GM06990 (cell line): Measurements from ENCODE around the gene AKAP12.

Experiments used
- DNase-seq: peaks from one replicate; pipeline ENCODE4 v3.0.0-alpha.2; 2011; ENCODE audit not compliant: insufficient read length; ENCODE audit errors: extremely low read depth
- H3K27me3 ChIP-seq: replicated peaks from 2 replicates; pipeline ENCODE4 v1.6.0; 2011; ENCODE audit warnings: low read length; ENCODE audit not compliant: control insufficient read depth, insufficient read depth
- H3K36me3 ChIP-seq: 2 replicates; pipeline ENCODE4 v1.5.1; 2011; ENCODE audit warnings: low read length; ENCODE audit not compliant: control insufficient read depth, insufficient read depth
- H3K4me3 ChIP-seq: replicated peaks from 2 replicates; pipeline ENCODE4 v1.5.1; 2011; ENCODE audit warnings: low read depth, mild to moderate bottlenecking, control low read depth, low read length
- TF ChIP-seq, protein P1 (sequence below): IDR thresholded peaks from 2 replicates; pipeline ENCODE4 v1.5.1; 2011; ENCODE audit warnings: low read length, control low read depth, mild to moderate bottlenecking, inconsistent platforms; ENCODE audit not compliant: insufficient read depth, poor library complexity, severe bottlenecking

The AKAP12 gene

DNA sequence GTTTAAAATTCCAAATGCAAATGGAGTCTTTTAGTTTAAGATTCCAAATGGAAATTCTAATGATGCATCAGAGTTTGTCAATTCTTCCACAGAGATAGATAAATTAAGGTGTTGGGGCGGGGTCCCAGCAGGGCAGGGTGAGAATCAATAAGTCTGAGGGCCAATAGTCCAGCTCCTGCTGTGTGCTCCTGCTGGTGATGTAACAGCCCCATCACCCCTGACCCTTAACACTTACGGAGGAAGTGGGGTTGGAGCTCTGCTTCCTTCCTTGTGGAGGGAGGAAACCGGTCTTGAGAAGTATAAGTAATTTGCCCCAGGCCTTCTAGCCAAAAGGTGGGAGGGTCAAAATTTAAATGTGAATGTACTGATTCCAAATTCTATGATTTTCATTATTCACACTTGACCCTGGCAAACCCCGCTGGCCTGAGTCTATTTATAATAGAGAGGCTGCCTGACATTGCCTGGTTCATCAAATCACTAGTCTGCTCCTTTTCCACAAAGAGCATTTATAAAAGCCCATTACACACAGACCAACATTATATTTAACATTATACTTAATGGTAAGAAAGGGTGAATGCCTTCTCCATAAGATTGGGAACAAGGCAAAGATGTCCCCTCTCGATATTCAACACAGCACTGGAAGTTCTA is 134.4 kb downstream of the AKAP12 start:
- H3K27me3 ChIP-seq, result no peaks in the 10 kb centered on the region
- TF ChIP-seq, protein P1, sequence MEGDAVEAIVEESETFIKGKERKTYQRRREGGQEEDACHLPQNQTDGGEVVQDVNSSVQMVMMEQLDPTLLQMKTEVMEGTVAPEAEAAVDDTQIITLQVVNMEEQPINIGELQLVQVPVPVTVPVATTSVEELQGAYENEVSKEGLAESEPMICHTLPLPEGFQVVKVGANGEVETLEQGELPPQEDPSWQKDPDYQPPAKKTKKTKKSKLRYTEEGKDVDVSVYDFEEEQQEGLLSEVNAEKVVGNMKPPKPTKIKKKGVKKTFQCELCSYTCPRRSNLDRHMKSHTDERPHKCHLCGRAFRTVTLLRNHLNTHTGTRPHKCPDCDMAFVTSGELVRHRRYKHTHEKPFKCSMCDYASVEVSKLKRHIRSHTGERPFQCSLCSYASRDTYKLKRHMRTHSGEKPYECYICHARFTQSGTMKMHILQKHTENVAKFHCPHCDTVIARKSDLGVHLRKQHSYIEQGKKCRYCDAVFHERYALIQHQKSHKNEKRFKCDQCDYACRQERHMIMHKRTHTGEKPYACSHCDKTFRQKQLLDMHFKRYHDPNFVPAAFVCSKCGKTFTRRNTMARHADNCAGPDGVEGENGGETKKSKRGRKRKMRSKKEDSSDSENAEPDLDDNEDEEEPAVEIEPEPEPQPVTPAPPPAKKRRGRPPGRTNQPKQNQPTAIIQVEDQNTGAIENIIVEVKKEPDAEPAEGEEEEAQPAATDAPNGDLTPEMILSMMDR, result no peak
- DNase-seq, result no peak
- no peak overlapping the region for H3K4me3 ChIP-seq
- peaks cover 9% of the 10 kb centered on the region for H3K36me3 ChIP-seq

DNA sequence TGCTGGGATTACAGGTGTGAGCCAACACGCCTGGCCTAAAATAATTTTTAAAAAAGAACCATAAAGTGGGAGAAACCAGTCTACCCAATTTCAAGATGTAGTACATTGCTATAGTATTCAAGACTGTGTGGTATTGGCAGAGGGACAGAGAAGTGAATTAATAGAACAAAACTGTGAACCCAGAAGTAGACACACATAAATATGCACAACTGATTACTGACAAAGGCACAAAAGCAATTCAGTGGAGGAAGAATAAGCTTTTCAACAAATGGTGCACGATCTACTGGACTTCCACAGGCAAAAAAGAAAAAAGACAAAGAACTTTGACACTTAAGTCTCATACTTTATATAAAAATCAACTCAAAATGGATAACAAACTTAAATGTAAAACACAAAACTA is 136.1 kb downstream of the AKAP12 start:
- TF ChIP-seq, protein P1, result no peak
- Histone ChIP-seq H3K4me3 (no peak overlapping the region), H3K36me3 (peaks cover 9% of the 10 kb centered on the region), H3K27me3 (no peaks in the 10 kb centered on the region)
- DNase-seq, result no peak

DNA sequence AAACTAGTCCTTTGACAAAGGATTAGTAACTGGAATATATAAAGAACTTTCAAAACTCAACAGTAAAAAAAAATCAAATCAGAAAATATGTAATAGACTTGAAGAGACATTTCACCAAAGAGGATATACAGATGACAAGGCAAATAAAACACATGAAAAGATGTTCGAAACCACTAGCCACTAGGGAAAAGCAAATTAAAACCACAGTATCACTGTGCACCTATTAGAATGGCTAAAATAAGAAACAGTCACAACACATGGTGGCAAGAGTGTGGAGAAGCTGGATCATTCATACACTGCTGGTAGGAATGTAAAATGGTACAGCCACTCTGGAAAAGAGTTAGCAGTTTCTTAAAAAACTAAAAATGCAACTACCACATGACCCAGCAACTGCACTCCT is 136.7 kb downstream of the AKAP12 start:
- TF ChIP-seq, protein P1, result no peak
- H3K4me3 ChIP-seq, result no peak overlapping the region
- no peaks in the 10 kb centered on the region for H3K27me3 ChIP-seq
- DNase-seq, result no peak
- peaks cover 4% of the 10 kb centered on the region for H3K36me3 ChIP-seq

DNA sequence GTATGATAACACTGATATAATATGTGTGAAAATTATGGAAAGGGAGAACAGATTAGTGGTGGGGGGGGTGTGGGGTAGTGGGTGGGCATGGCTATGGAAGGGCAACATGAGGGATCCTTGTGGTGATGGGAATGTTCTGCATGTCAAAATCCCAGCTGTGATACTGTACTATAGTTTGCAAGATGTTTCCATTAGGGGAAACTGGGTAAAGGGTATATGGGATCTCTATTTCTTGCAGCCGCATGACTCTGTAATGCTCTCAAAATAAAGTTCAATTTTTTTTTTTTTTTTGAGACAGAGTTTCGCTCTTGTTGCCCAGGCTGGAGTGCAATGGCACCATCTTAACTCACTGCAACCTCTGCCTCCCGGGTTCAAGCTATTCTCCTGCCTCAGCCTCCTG is 137.3 kb downstream of the AKAP12 start:
- Histone ChIP-seq H3K4me3 (no peak overlapping the region), H3K27me3 (no peaks in the 10 kb centered on the region), H3K36me3 (peaks cover 3% of the 10 kb centered on the region; the same call in 1 of the 2 replicates)
- no peak for DNase-seq
- TF ChIP-seq, protein P1, result no peak

DNA sequence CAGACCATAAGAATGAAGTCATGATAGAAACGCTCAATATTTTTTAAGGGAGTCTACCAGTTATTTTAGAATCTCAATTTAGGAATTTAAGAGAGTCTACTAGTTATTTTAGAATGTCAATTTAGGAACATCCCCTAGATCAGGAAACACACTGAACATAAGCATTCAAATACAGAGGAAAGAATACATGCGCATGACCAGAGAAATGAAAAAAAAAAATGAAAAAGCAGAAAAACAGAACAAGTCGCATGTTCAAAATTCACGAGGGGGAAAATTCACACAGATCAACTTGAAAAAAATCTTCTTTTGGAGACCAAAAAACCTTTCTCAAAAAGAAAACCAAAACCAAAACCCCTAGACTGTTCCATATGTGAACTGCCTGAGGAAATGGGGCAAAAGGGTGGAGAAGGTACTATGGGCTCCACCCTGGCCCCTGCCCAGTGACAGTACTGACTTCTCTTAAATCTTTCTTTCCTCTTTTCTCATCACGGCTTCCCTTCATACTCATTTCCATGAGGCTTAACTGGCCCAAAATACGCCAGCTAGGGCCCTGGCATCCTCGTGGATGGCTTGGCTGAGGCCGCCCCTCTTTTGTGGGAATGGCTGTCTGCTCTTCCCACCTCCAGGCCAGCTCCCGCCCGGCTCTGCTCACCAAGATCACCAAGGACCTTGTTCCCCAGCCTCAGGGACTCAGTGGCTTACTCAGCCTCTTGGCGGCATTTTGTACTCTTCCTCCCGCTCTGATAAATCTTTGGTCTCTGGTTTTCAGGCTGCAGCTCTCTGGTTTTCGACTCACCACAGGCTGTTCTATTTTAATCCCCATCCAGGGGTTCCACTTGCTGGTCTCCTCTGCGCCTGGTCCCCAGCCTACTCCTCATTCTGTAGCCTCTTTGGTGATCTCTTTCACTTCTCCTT is 140.4 kb downstream of the AKAP12 start:
- Histone ChIP-seq H3K27me3 (no peaks in the 10 kb centered on the region), H3K36me3 (peaks cover 2% of the 10 kb centered on the region; the same call in 1 of the 2 replicates), H3K4me3 (peak overlapping the region; percentile 9; the same call in 1 of the 2 replicates)
- TF ChIP-seq, protein P1, result no peak
- peak; percentile 32 for DNase-seq
